PC-3 (cell line): ENCODE measurements around the gene WDR86. TPM values are rescaled to one million over a fixed set of nuclear protein-coding genes. Genes with fewer than 3 reads are reported as not detected.

Source experiments
- ATAC-seq: fragments of 200-7000 bp; cut with Tn5 transposase; 2 replicates; pipeline ENCODE4 v1.9.1; 2020; ENCODE audit warnings: mild to moderate bottlenecking, moderate library complexity
- BruUV-seq: library from RNA; stranded (reverse); fragments of 400-500 nt; replicated peaks from 2 replicates; lab custom pipeline; 2021; lab: Mats Ljungman, UMichigan
- CTCF ChIA-PET: fragments of 300-600 bp; sonication (Branson Sonifier 250); formaldehyde crosslinking; loops from one replicate; lab custom pipeline; 2022; ENCODE audit warnings: antibody characterized with exemption; lab: Charles Lee
- POLR2A ChIA-PET: fragments of 300-600 bp; sonication (Branson Sonifier 250); formaldehyde crosslinking; loops from one replicate; lab custom pipeline; 2022; ENCODE audit warnings: antibody characterized with exemption; ENCODE audit not compliant: unreplicated experiment; lab: Charles Lee
- DNase-seq: peaks from one replicate; pipeline ENCODE4 v3.0.0-alpha.2; 2015
- H2AFZ ChIP-seq: fragments of 300-600 bp; sonication (generic); 2 replicates; pipeline ENCODE4 v1.6.0; 2016; ENCODE audit warnings: antibody characterized with exemption, low read length
- H3F3A ChIP-seq: fragments of 300-600 bp; sonication (generic); one replicate; pipeline ENCODE4 v1.6.0; 2017; ENCODE audit warnings: antibody characterized with exemption, low read length, control low read depth, mild to moderate bottlenecking; ENCODE audit not compliant: unreplicated experiment
- H3K27ac ChIP-seq: fragments of 300-600 bp; sonication (generic); 2 replicates; pipeline ENCODE4 v1.5.1; 2016; ENCODE audit warnings: mild to moderate bottlenecking, low read length
- H3K27me3 ChIP-seq: fragments of 300-600 bp; sonication (generic); 2 replicates; pipeline ENCODE4 v1.6.1; 2016; ENCODE audit warnings: low read length, mixed read lengths
- H3K36me3 ChIP-seq: fragments of 300-600 bp; sonication (generic); 2 replicates; pipeline ENCODE4 v1.6.1; 2016; ENCODE audit warnings: low read depth, mixed run types, low read length, mixed read lengths
- H3K4me1 ChIP-seq: fragments of 300-600 bp; sonication (generic); 2 replicates; pipeline ENCODE4 v1.5.1; 2016; ENCODE audit warnings: low read length; ENCODE audit not compliant: insufficient read depth
- H3K4me2 ChIP-seq: fragments of 300-600 bp; sonication (generic); 2 replicates; pipeline ENCODE4 v1.6.0; 2016; ENCODE audit warnings: low read length
- H3K4me3 ChIP-seq: fragments of 300-600 bp; sonication (generic); 2 replicates; pipeline ENCODE4 v1.5.1; 2016; ENCODE audit warnings: mild to moderate bottlenecking, low read length, mixed read lengths
- H3K79me2 ChIP-seq: fragments of 300-600 bp; sonication (generic); 2 replicates; pipeline ENCODE4 v1.6.1; 2017; ENCODE audit warnings: low read length, mixed read lengths
- H3K9ac ChIP-seq: fragments of 300-600 bp; sonication (generic); 2 replicates; pipeline ENCODE4 v1.6.0; 2016; ENCODE audit warnings: mild to moderate bottlenecking, low read length
- H3K9me2 ChIP-seq: fragments of 300-600 bp; sonication (generic); replicated peaks from 2 replicates; pipeline ENCODE4 v1.6.1; 2016; ENCODE audit warnings: mixed run types, low read length, mixed read lengths
- H3K9me3 ChIP-seq: fragments of 300-600 bp; sonication (generic); 2 replicates; pipeline ENCODE4 v1.6.1; 2016; ENCODE audit warnings: low read length, mixed read lengths
- H4K20me1 ChIP-seq: fragments of 300-600 bp; sonication (generic); 2 replicates; pipeline ENCODE4 v1.6.1; 2016; ENCODE audit warnings: low read length, mixed read lengths
- CTCF ChIP-seq: fragments of 300-600 bp; sonication (generic); conservative IDR thresholded peaks from 2 replicates; pipeline ENCODE4 v1.5.1; 2017; ENCODE audit warnings: antibody characterized with exemption, low read depth, mild to moderate bottlenecking, low read length
- EZH2 ChIP-seq: fragments of 300-600 bp; sonication (generic); IDR thresholded peaks from one replicate; pipeline ENCODE4 v1.6.1; 2017; ENCODE audit warnings: antibody characterized with exemption, mild to moderate bottlenecking, low read length; ENCODE audit not compliant: unreplicated experiment
- EZH2phosphoT487 ChIP-seq: fragments of 300-600 bp; sonication (generic); IDR thresholded peaks from 2 replicates; pipeline ENCODE4 v1.6.1; 2018; ENCODE audit warnings: mild to moderate bottlenecking, antibody characterized with exemption, low read length, borderline replicate concordance
- intact Hi-C: fragments of 100-400 bp; cut with micrococcal nuclease; formaldehyde crosslinking; loops from 2 replicates; pipeline ENCODE4 v1.9.0; 2023
- total RNA-seq: library from RNA; depleted of rRNA; stranded (reverse); fragments of >200 nt; gene quantifications from 2 replicates; pipeline ENCODE4 v1.2.3, GENCODE V29; 2014

WDR86 gene
- total RNA-seq, 1 experiment from 2014 or later, result not detected

- peaks cover 9% of the 10 kb centered on the region for H3K4me1 ChIP-seq
- H3K27ac ChIP-seq, result no peak overlapping the region
- H3K9ac ChIP-seq, result no peak overlapping the region
- peaks cover 30% of the 10 kb centered on the region for H3K36me3 ChIP-seq
- no peak overlapping the region for H3K4me3 ChIP-seq
- peaks cover 19% of the 10 kb centered on the region for H3K79me2 ChIP-seq
- ATAC-seq (no peak), DNase-seq (no peak)
- H3K9me2 ChIP-seq, result no peaks in the 10 kb centered on the region
- no peak for TF ChIP-seq CTCF
- TF ChIP-seq EZH2phosphoT487, result no peak
- no peak for TF ChIP-seq EZH2
- BruUV-seq, result no TSS peak
- H3K27me3 ChIP-seq, result no peaks in the 10 kb centered on the region
- no peak overlapping the region for H2AFZ ChIP-seq
- intact Hi-C loops, result no loop called here
- H3F3A ChIP-seq, result no peaks in the 10 kb centered on the region
- 0 out of 2 replicates have a peak overlapping the region, but pooled peaks have one; percentile 1 for H3K4me2 ChIP-seq
- ChIA-PET CTCF (no interaction called here), POLR2A (no interaction called here)
- H3K9me3 ChIP-seq, result no peaks in the 10 kb centered on the region
- no peaks in the 10 kb centered on the region for H4K20me1 ChIP-seq
Measured at GRCh38 chr7:151346470-151346769, 63.4 kb downstream of the WDR86 start.

- no peak overlapping the region for H3K27ac ChIP-seq
Measured at GRCh38 chr7:151345576-151346469, 64.0 kb downstream of the WDR86 start.

More at GRCh38 chr7:151345576-151346469, 64.0 kb downstream of the WDR86 start:
- no peaks in the 10 kb centered on the region for H3K9me3 ChIP-seq
- ChIA-PET POLR2A (interaction anchor here (0.6 kb wide), 1 partner anchor 287 kb away, joined by 7 read pairs; no protein-coding TSS in a partner anchor), CTCF (no interaction called here)
- H4K20me1 ChIP-seq, result no peaks in the 10 kb centered on the region
- H3F3A ChIP-seq, result no peaks in the 10 kb centered on the region
- TF ChIP-seq EZH2phosphoT487, result no peak
- no peak for TF ChIP-seq CTCF
- TF ChIP-seq EZH2, result no peak
- peaks cover 19% of the 10 kb centered on the region for H3K79me2 ChIP-seq
- H2AFZ ChIP-seq, result no peak overlapping the region
- DNase-seq, result no peak
- no peak overlapping the region for H3K4me3 ChIP-seq
- H3K4me2 ChIP-seq, result peak overlapping the region; percentile 1; the same call in 1 of the 2 replicates
- peaks cover 9% of the 10 kb centered on the region for H3K4me1 ChIP-seq
- no peak for ATAC-seq
- H3K27me3 ChIP-seq, result no peaks in the 10 kb centered on the region
- H3K9me2 ChIP-seq, result no peaks in the 10 kb centered on the region
- BruUV-seq, result no TSS peak
- no peak overlapping the region for H3K9ac ChIP-seq
- peaks cover 24% of the 10 kb centered on the region for H3K36me3 ChIP-seq
- intact Hi-C loops, result no loop called here
